GM19372 (cell line): ENCODE measurements around the gene IRX6.

Source experiments
- ATAC-seq: cut with Tn5 transposase; IDR thresholded peaks from one replicate; pipeline ENCODE4 v1.9.1; 2021; ENCODE audit warnings: mild to moderate bottlenecking, low read depth, moderate library complexity; ENCODE audit not compliant: unreplicated experiment

The IRX6 gene

GRCh38 chr16:55359946-55360345 lies 35.9 kb downstream of the IRX6 start:
- ATAC-seq, result no peak

DNA sequence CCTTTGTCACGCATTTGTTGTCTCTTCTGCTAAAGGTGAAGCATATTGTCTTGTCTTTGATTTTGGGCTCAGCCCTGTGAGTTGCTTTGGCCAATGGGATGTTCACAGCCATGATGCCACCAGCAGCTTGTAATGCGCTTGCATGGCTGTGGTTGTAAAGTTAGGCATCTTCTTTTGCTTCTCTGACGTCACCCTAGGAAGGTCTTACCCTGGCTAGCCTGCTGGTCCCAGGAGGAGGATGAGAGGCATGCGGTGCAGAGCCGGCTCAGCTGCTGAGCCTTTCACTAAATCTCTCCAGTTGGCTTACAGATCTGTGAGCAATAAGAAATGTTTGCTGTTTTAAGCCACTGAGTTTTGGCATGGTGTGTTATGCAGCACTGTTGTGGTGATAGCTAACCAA lies 40.8 kb downstream of the IRX6 start:
- ATAC-seq, result no peak

DNA sequence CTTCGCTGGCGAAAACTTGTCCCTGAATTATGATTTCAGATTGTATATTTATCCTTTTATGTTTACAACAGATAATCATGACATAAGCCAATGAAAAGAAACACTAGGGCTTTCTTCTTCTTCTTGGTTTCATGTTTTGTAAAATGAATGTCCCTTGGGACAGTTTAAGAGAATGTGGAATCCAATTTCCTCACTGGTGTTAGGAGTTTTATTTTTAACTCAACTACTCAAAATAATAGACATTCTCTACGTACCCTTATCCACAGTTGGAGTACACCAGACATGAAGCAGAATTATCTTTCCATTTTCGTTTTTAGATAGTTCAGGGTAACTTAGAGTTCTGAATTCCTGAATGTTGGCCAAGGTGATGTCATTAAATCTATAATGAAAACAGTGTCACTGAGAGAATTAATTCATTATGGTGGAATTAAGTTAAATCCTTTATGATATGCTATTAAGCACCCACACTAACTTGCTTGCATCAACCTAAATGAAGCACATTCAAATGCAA lies 43.4 kb downstream of the IRX6 start:
- no peak for ATAC-seq

GRCh38 chr16:55367866-55368603 lies 44.0 kb downstream of the IRX6 start:
- ATAC-seq, result no peak

DNA sequence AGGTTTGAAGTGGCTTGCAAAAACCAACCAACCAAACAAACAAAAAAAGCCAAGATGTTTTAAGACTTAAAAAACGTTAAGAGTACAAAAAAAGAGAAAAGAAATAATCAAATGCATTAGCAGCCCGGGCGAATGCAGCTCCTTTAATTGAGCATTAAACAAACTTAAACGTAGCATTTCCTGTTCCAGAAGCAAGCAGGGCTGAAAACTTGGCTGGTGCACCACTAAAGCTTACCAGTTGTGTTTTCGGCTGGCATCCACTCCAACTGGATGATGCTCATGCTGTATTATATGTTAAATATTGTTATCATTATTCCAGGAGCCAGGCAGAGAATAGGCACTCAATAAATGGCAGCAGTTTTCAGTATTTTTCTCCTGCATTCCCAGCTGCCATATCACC lies 45.1 kb downstream of the IRX6 start:
- ATAC-seq, result no peak

GRCh38 chr16:55370762-55371482 lies 46.9 kb downstream of the IRX6 start:
- ATAC-seq, result no peak

DNA sequence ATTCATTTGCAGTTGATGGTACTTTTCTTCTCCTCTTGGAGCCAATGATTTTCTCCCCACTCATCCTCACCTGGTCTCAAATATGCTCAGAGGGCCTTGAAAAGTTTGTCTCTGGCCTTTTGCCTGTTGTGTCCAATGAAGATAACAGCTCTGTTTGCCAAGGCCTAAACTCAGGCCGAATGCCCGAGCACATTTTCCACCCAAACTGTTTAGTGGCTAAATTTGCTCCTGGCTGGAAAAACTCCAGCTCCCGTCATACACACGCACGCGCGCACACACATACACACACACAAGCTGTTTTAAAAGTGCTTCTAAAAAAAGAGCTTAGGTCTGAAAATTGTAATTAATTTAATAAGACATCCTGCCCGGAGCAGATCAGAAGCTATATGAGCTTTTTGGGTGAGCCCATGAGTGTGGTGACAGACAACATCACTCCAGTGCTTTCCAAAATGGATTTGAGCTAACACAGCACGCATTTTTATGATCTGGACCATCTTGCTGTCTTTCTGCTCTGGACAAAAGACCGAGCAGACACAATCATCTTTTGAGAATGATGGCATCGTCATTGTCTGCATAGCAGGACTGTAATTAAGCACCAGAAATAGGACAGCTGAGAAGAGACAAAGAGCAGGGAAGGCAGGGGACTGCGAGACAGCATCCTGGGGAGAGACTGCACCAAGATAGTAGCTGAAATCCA lies 48.9 kb downstream of the IRX6 start:
- no peak for ATAC-seq

DNA sequence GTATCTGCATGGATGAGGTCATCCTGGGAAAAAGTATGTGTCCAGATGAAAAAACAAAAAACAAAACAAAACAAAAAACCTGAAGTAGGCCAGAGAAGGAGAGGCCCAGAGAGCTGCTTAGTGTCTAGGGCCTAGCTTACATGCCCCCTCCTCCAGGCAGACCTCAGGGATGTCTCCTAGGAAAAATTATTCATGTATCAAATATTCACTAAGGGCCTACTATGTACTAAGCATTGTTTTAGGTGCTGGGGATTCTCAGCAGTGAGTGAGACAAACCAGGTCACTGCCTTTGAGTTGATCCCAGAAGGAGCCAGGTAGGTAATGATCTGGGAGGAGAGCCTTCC lies 49.5 kb downstream of the IRX6 start:
- ATAC-seq, result no peak

DNA sequence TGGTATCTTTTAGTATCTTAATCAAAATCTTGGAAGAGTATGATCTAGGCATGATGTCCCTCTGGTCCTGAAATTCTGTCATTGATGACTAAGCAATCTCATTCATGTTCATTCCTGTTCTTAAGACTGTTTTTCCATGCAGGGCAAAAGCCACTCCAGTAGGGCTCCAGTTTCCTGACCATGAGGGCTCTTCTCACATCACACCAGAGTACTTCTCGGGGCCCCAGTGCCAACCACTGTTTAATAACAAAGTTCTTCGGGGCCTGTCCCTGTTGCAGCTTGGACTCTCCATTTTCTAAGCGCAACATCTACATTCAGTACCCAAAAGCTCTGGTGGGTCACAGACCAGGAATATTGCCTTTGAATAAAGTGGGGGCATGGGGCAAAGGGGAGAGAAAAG lies 52.0 kb downstream of the IRX6 start:
- no peak for ATAC-seq

GRCh38 chr16:55376567-55377167 lies 52.7 kb downstream of the IRX6 start:
- no peak for ATAC-seq

GRCh38 chr16:55377840-55378239 lies 53.8 kb downstream of the IRX6 start:
- ATAC-seq, result no peak

- no peak for ATAC-seq
Observed at GRCh38 chr16:55378616-55379015, 54.6 kb downstream of the IRX6 start.

DNA sequence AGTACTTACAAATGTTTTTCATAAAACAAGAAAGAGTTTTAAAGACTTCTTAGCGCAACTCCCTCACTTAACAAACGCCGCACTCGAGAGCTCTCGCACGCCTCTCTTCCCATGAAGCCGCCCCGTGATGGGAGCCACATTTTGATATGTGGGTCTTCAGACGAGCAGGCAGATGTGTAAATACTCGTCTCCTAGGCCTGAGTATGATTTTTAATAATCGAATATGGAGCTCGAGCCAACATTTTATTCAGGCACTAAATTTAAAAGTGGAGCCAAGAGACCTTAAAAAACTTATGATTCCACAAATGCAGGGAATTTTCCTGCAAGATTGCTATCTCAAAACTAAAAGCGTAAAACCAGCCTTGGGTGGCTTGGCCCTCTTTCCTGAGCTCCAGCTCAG lies 55.4 kb downstream of the IRX6 start:
- no peak for ATAC-seq

GRCh38 chr16:55379876-55380390 lies 55.9 kb downstream of the IRX6 start:
- no peak for ATAC-seq
